RWPE2 (cell line): ENCODE measurements around the gene EXOC7.

Source experiments
- ATAC-seq: fragments of 200-7000 bp; cut with Tn5 transposase; 3 replicates; pipeline ENCODE4 v1.9.1; 2021; ENCODE audit warnings: low read depth
- DNase-seq: peaks from one replicate; pipeline ENCODE4 v3.0.0-alpha.2; 2020; ENCODE audit warnings: low spot score
- H3K27ac ChIP-seq: fragments of 450-650 bp; 2 replicates; pipeline ENCODE4 v1.5.1; 2017; ENCODE audit warnings: mild to moderate bottlenecking; ENCODE audit not compliant: poor library complexity, severe bottlenecking
- H3K27me3 ChIP-seq: fragments of 250-450 bp; sonication (Bioruptor Pico); 2 replicates; pipeline ENCODE4 v1.5.1; 2021; ENCODE audit warnings: mild to moderate bottlenecking, moderate library complexity; ENCODE audit not compliant: insufficient read depth, poor library complexity, severe bottlenecking
- H3K36me3 ChIP-seq: fragments of 250-450 bp; sonication (Bioruptor Pico); 2 replicates; pipeline ENCODE4 v1.5.1; 2020; ENCODE audit warnings: low read depth, mild to moderate bottlenecking, moderate library complexity
- H3K4me1 ChIP-seq: fragments of 250-450 bp; sonication (Bioruptor Pico); 2 replicates; pipeline ENCODE4 v1.5.1; 2021; ENCODE audit warnings: mild to moderate bottlenecking, moderate library complexity; ENCODE audit not compliant: insufficient read depth, poor library complexity, severe bottlenecking
- H3K4me3 ChIP-seq: fragments of 250-450 bp; sonication (Bioruptor Pico); 2 replicates; pipeline ENCODE4 v1.5.1; 2021; ENCODE audit warnings: mild to moderate bottlenecking, moderate library complexity; ENCODE audit not compliant: severe bottlenecking
- H3K9me3 ChIP-seq: fragments of 250-450 bp; sonication (Bioruptor Pico); 2 replicates; pipeline ENCODE4 v1.5.1; 2021; ENCODE audit warnings: mild to moderate bottlenecking, moderate library complexity; ENCODE audit not compliant: severe bottlenecking
- CTCF ChIP-seq: fragments of 450-650 bp; IDR thresholded peaks from one replicate; pipeline ENCODE4 v1.5.1; 2017; ENCODE audit warnings: mild to moderate bottlenecking, moderate library complexity; ENCODE audit not compliant: poor library complexity, severe bottlenecking

Gene EXOC7

GRCh38 chr17:76141212-76142038, 37.8 kb upstream of the EXOC7 start, which contains the start of gene FOXJ1:
TSS of gene FOXJ1 (minus strand) at chr17:76141245. CDS start at chr17:76140395, 850 bp downstream.
- ATAC-seq (peak; percentile 84), DNase-seq (peak; percentile 88)
- no peaks in the 10 kb centered on the region for H3K9me3 ChIP-seq
- H3K4me3 ChIP-seq, result peak within 1 kb of the TSS; percentile 21
- H3K27ac ChIP-seq, result no peak within 1 kb of the TSS
- no peak for TF ChIP-seq CTCF
- H3K36me3 ChIP-seq, result no peaks in the 10 kb centered on the region
- peaks cover 28% of the 10 kb centered on the region for H3K27me3 ChIP-seq
- H3K4me1 ChIP-seq, result no peaks in the 10 kb centered on the region

GRCh38 chr17:76140661-76141211, 37.1 kb upstream of the EXOC7 start:
- Histone ChIP-seq H3K4me3 (peak overlapping the region; percentile 21), H3K36me3 (no peaks in the 10 kb centered on the region), H3K9me3 (no peaks in the 10 kb centered on the region), H3K27me3 (peaks cover 28% of the 10 kb centered on the region), H3K4me1 (no peaks in the 10 kb centered on the region), H3K27ac (no peak overlapping the region)
- ATAC-seq, result no peak
- peak; percentile 36 for DNase-seq
- TF ChIP-seq CTCF, result no peak

- no peak for TF ChIP-seq CTCF
Observed at GRCh38 chr17:76139801-76140660, 36.4 kb upstream of the EXOC7 start.

GRCh38 chr17:76138896-76139752, 35.5 kb upstream of the EXOC7 start:
- no peak for TF ChIP-seq CTCF
- H3K9me3 ChIP-seq, result no peaks in the 10 kb centered on the region
- H3K27ac ChIP-seq, result no peak overlapping the region
- DNase-seq (no peak), ATAC-seq (no peak)
- H3K4me1 ChIP-seq, result no peaks in the 10 kb centered on the region
- H3K36me3 ChIP-seq, result no peaks in the 10 kb centered on the region
- H3K27me3 ChIP-seq, result peaks cover 28% of the 10 kb centered on the region
- H3K4me3 ChIP-seq, result no peak overlapping the region

More at GRCh38 chr17:76139801-76140660, 36.4 kb upstream of the EXOC7 start:
- Histone ChIP-seq H3K4me1 (no peaks in the 10 kb centered on the region), H3K4me3 (no peak overlapping the region), H3K36me3 (no peaks in the 10 kb centered on the region), H3K27ac (no peak overlapping the region), H3K27me3 (peaks cover 28% of the 10 kb centered on the region), H3K9me3 (no peaks in the 10 kb centered on the region)
- ATAC-seq (no peak), DNase-seq (peak; percentile 56)
